Glomerular endothelial cell (primary cell): ENCODE measurements around the gene PDX1. TPM values are rescaled to one million over a fixed set of nuclear protein-coding genes. Genes with fewer than 3 reads are reported as not detected.

ENCODE experiments used
- DNase-seq: peaks from one replicate; pipeline ENCODE4 v3.0.0-alpha.2; 2011; ENCODE audit warnings: low read depth, low spot score; ENCODE audit errors: extremely low read depth
- total RNA-seq: library from RNA; depleted of rRNA; stranded (reverse); fragments of >200 nt; gene quantifications from 2 replicates; pipeline ENCODE4 v1.2.3, GENCODE V29; 2015

Gene PDX1
- total RNA-seq, 1 donor from 2014 or later = not detected

DNA sequence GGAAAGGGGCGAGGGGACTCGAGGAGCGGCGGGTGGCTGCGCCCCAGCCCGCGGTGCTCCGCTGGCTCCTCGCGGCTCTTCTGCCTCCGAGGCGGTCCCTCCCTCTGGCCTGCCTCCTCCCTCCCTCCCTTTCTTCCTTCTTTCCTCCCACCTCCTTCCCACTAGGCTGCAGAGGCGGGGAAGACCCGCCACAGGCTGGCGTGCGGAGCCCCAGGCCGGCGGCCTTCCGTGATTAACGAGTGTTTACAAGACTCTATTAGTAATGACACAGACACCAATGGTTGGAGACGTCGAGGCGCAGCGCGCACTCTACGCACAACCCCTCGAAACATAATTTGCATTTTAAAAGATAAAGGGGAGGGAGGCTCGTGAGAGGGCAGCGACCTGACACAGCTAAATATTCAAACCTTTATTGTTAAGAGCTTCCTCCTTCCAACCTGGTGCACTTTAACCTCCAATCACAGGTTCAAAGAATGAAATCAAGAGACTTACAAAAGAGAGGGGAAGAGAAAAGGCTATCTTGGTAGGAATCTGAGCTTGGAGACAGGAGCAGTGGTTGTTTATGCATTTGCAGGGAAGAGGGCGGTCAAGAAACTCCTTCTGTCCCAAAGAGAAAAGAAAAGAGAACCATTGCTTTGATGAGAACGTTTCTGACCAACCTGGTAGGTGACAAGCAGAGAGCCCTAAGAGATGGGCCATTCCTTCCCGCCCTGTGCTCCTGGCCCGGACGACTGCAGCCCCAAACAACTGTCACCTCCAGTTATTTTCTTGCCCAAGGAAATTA is 49.5 kb downstream of the PDX1 start, which contains the start of gene CDX2:
Gene CDX2, minus strand, starts transcription at position 234 of the 784 bp plus-strand sequence. CDS start 309 bp downstream, outside the sequence.
- no peak for DNase-seq

DNA sequence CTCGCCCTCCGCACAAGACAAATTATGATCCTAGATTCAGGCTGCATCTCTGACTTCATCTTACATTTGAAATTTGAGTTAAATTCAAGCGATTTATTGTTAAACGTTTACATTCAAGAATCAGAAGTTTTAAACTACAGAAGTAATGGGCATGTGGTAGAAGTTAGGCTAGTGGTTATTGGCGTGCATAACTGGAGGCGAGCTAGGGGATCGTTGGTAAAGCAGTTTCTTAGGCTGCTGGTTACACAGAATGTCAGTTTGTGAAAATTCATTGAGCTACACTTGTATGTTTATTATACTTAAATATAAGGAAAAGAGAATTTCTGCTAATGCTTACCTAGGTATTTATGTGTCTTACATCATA is 50.0 kb downstream of the PDX1 start:
- DNase-seq = no peak

DNA sequence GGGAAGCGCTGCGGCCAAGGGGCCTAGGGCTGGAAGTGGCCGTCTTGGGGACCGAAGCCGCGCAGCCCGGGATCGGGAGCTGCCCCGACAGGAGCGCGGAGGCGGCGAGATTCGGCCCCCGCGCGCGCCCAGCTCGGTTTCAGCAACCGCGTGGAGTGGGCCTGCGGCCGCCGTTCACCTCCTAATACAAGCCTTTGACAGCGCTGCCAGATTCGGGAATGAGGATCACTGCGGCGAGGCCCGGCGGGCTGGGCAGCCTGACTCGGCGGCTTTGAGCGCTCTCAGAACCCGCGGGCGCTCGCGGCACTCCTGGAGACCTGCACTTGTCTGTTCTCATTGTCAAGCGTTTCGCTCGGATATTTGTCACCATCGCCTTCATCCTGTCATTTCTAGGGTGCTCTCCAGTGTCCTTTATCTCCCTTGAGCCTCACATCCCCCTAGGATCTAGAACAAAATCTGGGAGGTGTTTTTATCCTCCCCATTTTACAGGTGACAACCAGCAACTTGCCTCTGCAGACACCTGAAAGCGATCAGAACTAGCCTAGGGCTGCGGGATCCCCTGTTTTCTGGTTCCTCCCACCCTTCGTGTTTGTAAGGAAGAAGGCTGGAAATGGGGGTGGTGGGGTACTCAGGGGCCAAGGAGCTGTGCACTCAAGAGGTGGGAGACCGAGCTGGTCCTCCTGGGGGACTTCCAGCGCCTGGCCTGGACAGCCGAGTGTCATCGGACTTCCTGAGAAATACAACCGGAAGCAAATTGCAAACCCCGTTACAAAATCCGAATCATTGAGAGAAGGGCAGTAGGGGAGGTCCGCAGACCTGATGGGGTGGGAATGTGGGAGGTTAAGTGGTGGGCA is 50.8 kb downstream of the PDX1 start:
- DNase-seq = no peak

DNA sequence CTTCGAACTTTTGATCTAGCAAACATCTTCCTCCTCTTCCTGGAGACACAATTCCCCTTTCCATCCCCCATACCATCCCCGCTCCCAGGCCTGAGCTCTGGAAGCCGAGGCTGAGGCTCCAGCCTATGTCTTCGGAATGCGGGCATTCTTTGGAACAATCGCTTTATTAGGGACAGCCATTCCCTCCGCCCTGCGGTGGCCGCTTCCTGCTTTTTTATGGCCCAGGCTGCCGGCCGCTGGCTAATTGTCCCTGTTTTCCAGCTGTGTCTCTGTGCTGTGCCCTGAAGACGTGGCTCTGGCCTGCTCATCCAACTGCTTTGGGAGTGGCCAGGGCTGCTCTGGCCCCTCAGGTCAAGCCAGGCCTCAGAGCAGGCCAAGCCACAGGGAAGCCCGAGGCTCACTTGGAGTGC is 51.4 kb downstream of the PDX1 start:
- DNase-seq = no peak

DNA sequence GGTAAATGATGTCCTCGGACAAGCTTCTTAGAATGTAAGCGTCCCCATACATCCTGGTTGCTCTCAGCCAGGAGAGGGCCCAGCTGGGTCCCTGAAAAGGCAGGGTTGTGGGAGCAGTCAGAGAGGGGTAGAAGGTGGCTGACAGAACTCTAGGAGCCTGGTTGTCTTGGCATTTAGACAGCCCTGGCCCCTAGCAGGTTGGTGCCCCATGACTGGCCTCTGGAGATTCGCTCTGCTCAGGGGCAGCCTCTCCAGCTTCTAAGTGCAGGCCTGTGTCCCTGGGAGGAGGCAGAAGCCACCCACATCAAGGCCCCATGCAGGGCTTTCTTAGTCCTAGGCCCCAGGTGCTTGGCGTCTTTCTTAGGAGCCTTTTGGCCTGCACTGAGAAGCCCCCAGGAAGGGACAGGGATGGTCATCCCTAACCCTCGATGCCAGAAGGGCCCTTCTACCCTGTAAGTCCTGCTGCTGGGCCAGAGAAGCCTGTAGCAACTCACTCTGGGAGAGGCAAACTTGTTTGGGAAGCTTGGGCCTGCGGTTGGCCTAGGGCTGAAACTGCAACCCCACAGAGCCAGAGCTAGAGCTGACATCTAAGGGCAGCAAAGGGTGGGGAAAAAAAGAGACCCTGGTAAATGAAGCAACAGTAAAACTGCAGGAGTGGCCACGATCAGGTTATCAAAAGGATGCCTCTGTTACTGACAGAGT is 52.1 kb downstream of the PDX1 start:
- DNase-seq = no peak

DNA sequence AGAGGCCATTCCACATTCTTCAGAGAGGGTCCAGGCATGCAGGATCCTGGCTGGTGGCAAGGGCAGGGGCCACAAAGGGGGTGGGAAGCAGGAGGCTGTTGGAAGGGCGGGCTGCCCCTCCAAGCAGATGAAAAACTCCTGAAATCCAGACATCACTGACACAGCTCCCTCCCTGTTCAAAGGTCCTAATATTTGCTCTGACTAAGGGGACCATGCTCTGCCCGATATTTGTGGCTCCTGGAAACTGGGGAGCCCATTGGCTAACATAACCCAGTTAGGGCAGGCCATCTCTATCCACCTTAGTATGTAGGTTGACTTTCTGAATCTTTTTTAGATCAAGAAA is 52.6 kb downstream of the PDX1 start:
- no peak for DNase-seq

DNA sequence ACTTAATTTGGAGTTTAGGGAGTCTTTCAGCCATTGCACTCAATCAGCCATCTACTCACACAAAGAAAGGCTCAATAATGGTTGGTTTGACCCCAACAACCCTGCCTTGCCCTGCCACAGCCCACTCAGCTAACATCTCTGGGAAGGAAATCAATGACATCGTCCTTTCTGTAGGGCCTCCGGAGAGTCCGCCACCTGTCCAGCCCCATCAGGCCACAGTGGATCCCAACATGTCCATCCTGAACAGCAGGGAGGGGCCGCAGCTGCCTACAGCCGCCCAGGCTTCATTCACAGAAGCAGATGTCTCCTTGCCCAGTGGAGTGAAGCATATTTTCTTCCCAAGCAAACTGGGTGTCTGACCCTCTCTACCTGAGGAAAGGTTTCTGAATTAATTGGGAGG is 53.5 kb downstream of the PDX1 start:
- no peak for DNase-seq

DNA sequence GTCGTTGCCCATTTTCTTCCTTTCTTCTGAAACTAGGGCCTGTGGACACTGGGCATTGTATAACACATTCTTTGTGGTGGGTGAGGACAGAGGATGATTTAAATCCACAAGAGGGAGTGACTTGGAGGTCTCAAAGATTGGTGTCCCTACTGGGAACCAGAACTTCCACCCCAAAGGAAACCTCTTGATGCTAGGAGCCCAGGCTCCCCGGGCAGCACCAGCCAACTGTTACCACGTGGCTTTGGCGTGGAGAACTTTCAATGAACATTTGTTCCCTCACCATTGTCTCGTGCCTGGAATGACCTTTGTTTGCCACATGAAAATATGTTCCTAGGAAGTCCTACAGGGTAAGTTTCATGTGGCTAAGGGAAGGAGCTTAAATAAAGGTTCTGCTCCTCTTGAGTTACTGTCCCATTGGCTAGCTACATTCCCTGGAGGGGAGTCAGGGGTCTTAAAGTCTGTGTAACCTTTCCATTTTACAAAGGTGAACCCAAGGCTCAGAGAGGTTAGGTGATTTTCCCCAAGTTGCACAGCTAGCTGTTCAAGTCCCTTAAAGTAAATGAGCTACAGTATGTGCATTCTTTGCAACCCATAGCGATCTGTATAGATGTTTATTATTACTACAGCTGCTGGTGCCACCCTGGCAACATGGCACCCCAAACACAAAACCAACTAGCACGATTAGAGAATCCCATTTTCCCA is 54.3 kb downstream of the PDX1 start:
- no peak for DNase-seq

Other genes starting within 250 kb of the PDX1 start
- not detected in 2 replicates for gene GSX1, start 127.5 kb upstream of the PDX1 start, total RNA-seq
- gene CDX2, start 49.3 kb downstream of the PDX1 start, total RNA-seq = not detected in 2 replicates
- not detected in 2 replicates for gene URAD, start 68.7 kb downstream of the PDX1 start, total RNA-seq
- gene FLT3, start 180.6 kb downstream of the PDX1 start, total RNA-seq = not detected in 2 replicates
- 15.7 and 27.4 TPM in 2 replicates for gene PAN3, start 218.5 kb downstream of the PDX1 start, total RNA-seq